UCSD-AML1 (cell line): Measurements from ENCODE around the gene P4HA1.

Source experiments
- DNase-seq: peaks from one replicate; lab custom pipeline; 2025; ENCODE audit not compliant: unreplicated experiment; lab: John Stamatoyannopoulos, UW

The P4HA1 gene

DNA sequence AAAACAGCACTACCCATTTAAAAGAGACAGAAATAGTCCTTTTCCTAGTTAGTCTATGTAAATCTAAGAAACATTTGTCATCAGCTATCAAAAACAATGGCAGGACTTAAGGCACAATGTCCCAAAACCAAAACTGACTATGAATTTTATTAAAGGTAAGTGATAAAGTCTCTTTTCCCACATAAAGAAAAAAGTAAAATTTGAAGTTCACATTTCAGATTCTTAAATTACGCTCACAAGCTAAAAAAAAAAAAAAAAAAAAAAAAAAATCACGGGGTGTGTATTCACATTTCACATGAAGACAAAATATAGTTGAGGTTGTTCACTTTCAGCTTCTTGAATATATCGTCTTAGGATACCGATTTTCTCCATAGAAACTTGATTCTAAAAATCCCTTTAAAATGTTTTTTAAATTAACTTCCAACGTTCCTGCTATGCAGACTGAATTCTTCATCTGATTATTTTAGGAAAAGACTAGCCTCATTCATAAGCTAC lies 1.6 kb downstream of the P4HA1 start:
- DNase-seq, result no peak

DNA sequence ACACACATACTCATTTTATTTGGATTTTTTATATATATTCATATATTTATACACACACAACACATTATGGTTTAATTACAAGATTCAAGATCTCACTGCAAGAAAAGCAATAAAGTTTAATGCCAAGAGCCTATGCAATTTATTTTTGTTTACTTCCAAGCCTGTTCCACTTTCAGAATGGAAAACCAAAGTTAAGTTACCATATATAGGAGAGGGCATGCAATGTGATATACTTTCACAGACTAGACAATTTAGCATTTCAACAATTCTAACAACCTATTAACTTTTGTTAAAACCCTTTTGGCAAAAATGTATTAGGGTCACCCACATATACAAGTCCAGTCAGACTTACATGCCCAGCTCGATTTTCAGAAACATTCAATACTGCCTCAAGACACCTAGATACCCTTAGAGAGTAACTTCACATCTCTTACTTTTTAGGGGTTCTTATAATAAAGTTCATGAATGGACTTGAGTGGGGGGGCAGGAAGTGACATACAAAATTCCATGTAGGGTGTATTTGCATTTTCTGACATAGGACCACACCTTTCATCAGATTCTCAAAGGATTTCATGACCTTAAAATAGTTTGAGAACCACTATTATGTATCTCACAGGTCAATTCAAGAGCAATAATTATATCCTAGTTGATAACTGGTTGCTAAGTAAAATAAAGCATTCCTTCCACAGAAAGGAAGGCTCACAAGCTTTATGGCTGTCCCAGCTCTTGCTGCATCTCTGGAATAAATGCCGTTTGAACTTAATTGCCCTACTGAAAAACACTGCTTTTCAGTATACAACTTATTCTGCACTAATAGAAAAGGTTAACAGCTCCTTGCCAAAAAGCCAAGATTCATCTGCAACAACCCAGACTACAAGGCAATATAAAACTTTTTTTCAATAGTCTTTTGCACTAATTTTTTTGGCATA lies 2.5 kb downstream of the P4HA1 start:
- DNase-seq, result no peak

DNA sequence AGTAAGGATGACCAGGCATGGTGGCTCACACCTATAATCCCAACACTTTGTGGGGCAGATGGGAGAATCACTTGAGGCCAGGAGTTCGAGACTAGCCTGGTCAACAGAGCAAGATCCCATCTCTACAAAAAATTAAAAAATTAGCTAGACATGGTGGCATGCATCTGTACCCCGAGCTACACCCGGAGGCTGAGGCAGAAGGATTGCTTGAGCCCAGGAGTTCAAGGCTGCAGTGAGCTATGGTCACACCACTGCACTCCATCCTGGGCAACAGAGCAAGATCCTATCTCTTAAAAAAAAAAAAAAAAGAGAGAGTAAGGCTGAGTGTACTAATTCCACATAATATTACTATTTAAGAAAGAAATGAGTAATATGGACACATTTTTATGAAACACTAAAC lies 3.8 kb downstream of the P4HA1 start:
- no peak for DNase-seq

DNA sequence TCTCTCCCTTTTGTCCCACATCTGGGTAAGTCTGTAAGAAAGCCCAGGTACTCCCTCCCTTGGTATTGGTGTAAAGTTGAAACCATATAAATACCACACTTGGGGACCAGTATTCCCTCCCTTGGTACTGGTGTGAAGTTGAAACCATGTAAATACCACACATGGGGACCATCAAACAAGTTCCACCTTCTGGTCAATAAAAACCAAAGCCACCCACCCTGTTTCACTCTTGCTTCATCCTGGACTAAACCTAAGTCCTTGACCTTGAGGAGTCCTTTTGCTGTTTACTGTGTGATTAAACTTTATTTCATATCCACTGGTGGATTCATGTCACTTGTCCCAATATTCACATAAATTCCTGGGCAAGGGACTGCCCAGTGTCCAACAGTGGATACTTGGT lies 8.4 kb downstream of the P4HA1 start:
- no peak for DNase-seq

DNA sequence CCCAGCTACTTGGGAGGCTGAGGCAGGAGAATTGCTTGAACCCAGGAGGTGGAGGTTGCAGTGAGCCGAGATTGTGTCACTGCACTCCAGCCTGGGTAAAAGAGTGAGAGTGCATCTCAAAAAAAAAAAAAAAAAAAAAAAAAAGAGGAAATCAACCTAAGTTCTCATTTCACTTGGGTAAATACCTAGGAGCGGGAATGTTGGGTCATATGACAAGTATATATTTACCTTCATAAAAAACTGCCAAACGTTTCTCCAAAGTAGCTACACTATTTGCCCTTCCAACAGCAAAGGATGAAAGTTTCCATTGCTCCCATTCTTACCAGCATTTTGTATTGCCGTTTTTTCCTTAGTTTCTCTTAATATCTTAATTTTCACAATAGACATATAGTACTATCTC lies 9.8 kb downstream of the P4HA1 start:
- no peak for DNase-seq

DNA sequence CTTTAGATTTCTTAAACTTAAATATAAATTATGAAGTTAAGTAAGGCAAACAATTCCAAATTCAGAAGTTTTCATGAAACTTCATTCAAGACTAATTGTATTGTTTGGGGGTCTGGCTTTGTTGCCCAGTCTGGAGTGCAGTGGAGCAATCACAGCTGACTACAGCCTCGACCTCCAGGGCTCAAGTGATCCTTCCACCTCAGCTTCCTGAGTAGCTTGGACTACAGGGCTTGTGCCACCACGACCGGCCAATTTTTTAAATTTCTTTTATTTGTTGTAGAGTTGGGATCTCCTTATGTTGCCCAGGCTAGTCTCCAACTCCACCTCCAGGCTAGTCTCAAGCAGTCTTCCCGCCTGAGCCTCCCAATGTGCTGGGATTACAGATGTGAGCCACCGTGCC lies 12.5 kb downstream of the P4HA1 start:
- DNase-seq, result no peak

DNA sequence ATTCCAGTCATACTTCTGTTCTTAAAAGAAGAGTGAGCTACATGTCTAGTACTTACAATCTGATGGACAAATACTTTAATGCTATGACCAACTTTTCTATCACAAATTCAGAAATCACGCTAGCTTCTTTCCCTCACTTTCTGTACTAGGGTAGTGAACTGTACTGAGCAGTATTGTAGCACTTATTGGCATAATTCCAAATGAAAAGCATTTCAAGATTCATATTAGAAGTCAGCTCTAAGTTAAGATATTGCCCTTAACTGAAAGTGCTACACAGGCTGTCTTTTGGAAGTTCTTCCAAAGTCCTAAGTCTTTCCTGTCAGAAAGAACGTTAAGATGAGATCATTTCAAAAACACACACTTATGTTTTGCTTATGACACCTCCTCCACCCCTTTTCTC lies 13.4 kb downstream of the P4HA1 start:
- no peak for DNase-seq

DNA sequence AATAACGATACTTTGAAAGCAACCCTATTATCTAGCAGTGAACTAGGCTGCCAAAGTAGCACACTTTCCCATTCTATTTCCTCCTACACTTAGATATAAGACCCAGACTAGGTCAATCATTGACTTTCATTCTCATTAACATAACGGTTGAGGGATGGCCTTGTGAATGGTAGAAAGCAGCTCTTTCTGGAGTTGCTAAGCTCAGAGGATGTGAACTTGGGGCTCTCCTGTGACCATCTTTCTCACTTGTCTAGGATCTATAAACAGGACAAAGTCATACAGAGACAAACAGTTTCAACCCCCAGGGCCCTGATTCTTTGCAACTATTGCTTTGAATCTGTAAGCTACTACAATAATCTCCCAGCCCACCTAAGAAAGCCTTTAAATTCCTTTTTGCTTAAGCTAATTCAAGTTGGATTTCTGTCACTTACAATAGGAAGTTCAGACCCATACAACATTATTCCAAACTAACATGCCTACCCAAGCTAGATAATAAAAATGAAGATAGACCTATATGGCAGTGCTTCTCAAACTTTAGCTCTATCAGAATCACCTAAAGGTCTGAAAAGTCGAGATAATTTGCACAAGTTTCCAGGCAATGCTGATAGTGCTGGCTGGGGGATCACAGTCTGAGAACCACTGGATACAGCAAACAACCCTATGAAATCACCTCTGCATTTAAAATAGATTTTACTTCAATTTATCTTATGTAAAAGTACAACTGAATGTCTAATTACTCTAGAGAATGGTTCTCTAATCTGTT lies 16.7 kb downstream of the P4HA1 start:
- no peak for DNase-seq

DNA sequence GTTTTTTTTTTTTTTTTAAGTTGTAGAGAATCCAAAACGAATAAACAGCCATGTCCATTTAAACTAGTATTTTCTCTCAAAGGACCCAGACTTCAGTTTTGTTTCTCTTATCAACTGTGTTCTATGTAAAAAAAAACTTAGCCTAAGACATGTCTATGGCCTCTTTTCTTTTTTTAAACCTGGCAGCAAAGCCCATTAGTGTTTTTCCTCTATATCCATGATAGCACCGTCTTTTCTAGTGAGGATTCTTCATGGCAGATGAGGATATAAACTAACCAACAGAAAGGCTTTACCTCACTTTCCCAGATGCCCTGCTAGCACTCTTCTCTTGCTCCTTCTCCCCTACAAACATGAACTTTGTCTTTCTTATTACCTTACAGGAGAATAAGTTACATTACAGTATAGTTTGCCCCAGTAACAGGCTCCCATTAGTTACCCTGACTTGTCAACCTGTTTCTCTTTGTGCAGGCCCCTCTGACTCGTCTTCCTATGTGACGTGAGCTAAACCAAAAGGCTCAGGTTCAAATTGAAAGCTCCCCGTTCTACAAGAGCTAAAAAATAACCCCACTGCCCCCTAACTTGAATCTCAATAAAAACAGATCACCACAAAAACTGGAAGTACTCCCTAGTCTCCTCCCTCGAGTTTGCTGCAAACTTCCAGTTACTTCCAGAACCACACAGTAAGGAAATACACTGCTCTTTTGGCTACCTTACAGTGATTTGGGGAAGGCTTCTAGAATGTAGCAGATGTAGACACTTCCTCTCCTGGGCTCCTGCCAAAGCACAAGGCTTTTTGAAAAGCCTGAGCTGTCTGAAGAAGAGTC lies 20.1 kb downstream of the P4HA1 start:
- DNase-seq, result no peak

DNA sequence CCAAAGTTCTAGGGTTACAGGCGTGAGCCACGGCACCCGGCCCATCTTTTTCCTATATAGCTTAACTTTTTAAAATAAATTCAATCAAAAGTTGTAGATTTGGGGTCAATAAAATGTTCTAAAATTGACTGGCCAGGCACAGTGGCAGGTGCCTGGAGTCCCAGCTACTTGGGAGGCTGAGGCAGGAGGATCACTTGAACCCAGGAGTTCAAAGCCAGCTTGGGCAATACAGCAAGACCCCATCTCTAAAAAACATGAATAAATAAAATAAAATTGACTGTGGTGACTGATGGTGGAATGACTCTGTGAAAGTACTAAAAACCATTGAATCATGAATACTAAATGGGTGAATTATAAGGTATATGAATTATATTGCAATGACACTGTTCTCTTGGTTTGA lies 20.8 kb downstream of the P4HA1 start:
- DNase-seq, result no peak

DNA sequence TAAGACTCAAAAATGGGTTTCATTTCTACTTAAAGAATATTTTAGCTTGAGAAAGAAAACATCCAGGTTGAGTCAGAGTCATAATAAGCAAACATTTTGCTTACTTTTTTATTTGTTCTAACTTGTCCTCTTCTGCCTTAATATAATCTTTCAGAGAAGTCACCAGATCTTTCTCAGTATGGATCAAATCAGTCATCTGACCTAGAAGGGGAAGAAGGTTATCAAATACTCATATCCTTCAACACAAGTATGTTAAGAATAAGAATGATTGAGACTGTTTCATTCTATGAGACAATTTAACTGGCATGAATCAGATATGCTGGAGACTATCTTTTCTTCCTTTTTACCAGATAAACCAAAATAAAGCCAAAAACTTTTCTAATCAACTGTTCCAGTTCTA lies 23.0 kb downstream of the P4HA1 start:
- DNase-seq, result no peak

DNA sequence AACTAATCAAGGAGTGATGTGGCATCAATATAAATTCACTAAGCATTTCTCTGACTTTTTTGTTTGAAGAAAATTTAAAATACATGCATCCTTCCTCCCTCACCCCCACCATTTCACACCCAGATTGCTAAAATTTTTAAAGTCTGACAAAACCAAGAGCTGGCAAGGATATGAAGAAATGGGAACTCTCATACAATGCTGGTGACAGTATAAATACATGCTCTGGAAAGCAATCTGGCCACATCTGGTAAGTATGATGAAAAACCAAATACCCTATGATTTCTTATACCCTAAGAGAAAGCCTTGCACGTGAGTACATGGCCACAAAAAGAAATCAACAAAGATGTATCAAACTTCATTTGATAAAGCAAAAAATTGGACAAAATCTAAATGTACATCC lies 31.2 kb downstream of the P4HA1 start:
- no peak for DNase-seq

DNA sequence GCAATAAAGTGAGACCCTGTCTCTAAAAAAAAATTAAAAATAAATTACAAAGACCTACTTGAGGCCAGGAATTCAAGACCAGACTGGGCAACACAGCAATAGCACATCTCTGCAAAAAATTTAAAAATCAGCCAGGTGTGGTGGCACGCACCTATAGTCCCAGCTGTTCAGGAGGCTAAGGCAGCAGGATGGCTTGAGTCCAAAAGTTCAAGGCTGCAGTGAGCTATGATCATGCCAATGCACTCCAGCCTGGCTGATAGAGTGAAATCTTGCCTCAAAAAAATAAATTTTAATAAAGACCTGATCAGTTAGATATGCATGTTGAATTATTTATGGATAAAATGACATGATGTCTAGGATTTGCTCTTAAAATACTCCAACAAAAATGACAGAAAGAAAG lies 34.9 kb downstream of the P4HA1 start:
- DNase-seq, result no peak

DNA sequence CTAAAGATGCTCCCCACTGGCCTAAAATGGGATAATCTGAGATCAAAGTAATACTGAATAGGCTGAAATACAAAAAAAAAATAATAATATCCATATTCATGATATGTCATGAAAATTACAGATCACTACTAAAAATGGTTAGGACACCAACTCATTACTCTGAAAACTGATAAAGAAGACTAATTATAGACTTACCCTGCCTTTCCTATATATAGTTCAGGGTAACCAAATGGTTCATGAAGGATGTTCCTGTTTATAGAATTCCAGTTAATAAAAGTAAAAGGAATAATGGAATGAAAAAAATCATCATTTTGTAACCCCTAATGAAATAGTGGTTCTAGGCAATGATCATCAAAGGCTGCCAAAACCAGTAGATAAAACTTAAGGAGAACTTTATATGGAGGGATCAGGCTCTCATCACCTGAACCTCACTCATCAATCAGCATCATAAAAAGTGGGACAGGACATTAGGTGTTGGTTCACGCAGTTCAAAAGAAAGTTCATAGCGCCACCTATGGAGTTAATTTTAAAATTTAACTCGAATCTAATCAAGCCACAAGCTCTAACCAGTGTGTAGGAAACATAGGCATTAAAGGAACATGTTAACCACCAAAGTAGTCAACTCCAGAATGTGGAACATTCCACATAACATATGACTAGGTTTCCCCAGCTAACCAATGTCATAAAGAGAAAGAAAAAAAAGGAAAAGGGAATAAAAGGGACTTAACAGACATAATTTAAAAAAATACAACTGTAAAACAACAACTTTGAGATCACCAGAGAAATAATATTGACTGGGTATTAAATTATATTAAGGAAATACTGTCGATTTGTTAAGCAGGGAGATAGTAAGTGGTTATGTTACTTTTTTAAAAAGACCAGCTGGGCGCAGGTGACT lies 35.7 kb downstream of the P4HA1 start:
- DNase-seq, result no peak

DNA sequence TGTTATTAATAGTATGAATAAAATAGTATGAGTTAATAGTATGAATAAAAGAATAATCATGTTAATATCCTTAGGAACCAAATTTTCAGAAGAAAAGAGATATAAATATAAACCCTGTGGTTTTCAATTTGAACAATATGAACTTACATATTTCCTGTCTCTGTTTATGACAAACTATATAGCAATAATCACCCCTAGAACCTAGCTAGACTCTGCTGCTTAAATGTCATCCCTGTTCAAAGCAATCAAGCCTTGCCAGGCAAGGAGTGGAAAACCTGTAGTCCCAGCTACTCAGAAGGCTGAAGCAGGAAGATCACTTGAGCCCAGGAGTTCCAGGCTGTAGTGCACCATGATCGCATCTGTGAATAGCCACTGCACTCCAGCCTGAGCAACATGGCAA lies 36.5 kb downstream of the P4HA1 start:
- DNase-seq, result no peak

DNA sequence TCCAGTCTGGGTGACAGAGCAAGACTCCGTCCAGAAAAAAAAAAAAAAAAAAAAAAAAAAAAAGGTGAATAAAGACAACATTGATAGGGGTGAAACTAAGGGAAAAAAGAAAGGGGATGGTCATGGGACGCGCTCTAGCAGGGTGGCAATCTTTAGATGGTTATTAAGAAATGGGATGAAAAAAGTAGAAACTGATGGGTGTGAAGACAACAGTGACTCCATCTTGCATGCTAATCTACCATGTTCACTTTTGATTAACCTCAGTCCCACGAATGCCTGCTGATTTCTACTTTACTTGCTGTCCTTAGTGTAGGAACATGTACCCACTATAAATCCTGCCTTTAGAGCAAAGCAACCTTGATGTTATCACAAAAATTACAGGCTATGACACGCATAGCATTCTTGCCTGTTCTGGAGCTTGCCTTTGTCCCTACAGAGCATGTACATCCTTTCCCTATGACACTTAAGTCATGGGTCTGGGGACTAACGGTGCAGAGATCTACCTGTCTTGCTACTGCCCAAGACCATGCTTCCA lies 38.5 kb downstream of the P4HA1 start:
- DNase-seq, result no peak

DNA sequence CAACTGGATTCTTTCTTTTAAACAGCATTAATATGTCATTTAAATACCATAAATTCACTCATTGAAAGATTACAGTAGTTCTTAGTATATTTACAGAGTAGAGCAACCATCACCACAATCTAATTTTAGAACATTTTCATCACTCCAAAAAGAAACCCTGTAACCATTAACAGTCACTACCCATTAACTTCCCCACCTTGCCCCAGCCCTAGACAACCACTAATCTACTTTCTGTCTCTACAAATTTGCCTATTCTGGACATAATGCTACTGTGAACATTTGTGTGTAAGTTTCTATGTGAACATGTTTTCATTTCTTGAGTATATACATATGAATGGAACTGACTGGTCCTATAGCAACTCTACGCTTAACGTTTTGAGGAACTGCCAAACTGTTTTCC lies 42.4 kb downstream of the P4HA1 start:
- no peak for DNase-seq

DNA sequence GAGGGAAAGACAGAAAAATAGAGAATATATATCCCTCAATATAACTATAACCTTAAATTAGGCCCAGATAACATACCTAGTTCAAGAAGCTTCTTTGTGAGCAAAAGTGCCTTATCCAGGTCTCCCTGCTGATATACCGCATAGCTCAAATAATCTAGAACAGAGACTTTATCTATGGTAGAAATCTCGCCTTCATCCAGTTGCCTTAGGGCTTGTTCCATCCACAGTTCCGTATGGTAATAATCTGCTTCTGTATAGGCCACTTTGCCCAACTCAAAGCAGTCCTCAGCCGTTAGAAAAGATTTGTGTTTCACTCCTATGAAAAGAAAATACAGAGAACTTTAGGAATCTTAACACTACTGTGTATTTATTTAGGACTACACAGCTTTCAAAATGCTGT lies 43.4 kb downstream of the P4HA1 start:
- no peak for DNase-seq

DNA sequence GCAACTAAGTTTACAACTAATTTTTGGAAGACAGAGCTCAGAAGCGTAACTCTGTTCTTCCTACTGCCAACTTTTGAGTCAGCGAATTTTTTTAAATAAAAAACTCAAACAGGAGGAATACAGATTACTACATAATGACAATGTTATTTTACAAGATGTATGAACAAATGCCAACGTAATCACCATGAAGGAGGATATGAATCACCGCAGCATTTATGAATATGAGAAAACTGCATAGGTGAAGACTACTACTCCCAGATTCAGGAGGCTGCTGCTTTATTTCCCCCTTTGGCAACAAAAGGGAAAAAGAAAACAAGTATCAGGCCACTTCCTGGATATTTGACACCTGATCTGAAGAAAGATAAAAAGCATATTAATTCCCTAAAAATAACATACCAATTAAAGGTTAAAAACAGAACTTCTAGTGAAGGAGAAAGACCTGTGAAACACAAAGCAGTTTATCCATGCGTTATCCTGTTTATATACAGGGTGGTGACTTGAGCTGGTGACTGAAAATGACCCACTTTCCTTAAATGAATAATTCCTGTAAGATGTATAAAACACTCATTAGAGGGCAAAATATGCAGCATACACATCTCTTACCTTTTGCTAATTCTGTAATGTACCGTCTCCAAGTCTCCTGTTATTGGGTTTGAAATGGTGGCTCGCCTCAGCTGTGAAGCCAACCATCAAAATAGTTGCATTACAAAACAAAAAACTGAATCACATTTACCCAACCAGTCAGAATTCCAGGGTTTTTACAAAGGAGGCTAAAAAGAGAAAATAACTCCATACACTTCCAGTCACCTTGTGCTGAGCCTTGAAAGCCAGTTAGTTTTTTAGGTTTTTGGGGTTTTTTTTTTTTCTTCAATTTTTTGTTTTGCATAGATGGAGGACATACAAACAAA lies 52.0 kb downstream of the P4HA1 start:
- no peak for DNase-seq
